ENCODE data around the gene OFD1.

DNA sequence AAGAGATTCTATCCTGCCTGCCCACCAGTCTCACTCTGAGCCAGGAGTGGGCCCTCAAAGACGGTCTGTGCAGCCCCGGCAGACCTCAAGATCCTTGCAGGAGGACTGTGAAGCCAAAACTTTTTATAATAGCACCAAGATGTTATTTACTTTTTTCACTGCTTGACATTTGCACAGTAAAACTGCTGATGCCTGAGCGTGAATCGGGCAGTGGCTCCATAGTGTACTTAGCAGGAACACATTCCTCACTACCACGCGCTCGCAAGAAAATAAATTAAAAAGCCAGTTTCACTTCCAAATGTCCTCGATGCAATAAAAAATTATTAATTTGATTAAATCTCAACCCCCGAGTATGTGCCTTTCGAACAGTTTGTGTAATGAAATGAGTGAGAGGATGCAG, 59.9 kb downstream of the OFD1 start:
- TF ChIP-seq, protein P1, sequence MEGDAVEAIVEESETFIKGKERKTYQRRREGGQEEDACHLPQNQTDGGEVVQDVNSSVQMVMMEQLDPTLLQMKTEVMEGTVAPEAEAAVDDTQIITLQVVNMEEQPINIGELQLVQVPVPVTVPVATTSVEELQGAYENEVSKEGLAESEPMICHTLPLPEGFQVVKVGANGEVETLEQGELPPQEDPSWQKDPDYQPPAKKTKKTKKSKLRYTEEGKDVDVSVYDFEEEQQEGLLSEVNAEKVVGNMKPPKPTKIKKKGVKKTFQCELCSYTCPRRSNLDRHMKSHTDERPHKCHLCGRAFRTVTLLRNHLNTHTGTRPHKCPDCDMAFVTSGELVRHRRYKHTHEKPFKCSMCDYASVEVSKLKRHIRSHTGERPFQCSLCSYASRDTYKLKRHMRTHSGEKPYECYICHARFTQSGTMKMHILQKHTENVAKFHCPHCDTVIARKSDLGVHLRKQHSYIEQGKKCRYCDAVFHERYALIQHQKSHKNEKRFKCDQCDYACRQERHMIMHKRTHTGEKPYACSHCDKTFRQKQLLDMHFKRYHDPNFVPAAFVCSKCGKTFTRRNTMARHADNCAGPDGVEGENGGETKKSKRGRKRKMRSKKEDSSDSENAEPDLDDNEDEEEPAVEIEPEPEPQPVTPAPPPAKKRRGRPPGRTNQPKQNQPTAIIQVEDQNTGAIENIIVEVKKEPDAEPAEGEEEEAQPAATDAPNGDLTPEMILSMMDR (IDR thresholded peaks at IDR 0.05): no peak
- no peak for TF ChIP-seq EP300 (IDR thresholded peaks at IDR 0.05; ENCODE audit: borderline replicate concordance in 1 of 2, low read depth in 1 of 2, low read length in 1 of 2)
- TF ChIP-seq, protein P2, sequence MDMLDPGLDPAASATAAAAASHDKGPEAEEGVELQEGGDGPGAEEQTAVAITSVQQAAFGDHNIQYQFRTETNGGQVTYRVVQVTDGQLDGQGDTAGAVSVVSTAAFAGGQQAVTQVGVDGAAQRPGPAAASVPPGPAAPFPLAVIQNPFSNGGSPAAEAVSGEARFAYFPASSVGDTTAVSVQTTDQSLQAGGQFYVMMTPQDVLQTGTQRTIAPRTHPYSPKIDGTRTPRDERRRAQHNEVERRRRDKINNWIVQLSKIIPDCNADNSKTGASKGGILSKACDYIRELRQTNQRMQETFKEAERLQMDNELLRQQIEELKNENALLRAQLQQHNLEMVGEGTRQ (IDR thresholded peaks at IDR 0.05; ENCODE audit: borderline replicate concordance, low read depth, low read length): no peak
- TF ChIP-seq POLR2AphosphoS5 (IDR thresholded peaks at IDR 0.05; ENCODE audit: low read depth, low read length): no peak
- TF ChIP-seq, protein P3, sequence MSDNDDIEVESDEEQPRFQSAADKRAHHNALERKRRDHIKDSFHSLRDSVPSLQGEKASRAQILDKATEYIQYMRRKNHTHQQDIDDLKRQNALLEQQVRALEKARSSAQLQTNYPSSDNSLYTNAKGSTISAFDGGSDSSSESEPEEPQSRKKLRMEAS (IDR thresholded peaks at IDR 0.05; ENCODE audit: low read depth): no peak
- TF ChIP-seq, protein P4, sequence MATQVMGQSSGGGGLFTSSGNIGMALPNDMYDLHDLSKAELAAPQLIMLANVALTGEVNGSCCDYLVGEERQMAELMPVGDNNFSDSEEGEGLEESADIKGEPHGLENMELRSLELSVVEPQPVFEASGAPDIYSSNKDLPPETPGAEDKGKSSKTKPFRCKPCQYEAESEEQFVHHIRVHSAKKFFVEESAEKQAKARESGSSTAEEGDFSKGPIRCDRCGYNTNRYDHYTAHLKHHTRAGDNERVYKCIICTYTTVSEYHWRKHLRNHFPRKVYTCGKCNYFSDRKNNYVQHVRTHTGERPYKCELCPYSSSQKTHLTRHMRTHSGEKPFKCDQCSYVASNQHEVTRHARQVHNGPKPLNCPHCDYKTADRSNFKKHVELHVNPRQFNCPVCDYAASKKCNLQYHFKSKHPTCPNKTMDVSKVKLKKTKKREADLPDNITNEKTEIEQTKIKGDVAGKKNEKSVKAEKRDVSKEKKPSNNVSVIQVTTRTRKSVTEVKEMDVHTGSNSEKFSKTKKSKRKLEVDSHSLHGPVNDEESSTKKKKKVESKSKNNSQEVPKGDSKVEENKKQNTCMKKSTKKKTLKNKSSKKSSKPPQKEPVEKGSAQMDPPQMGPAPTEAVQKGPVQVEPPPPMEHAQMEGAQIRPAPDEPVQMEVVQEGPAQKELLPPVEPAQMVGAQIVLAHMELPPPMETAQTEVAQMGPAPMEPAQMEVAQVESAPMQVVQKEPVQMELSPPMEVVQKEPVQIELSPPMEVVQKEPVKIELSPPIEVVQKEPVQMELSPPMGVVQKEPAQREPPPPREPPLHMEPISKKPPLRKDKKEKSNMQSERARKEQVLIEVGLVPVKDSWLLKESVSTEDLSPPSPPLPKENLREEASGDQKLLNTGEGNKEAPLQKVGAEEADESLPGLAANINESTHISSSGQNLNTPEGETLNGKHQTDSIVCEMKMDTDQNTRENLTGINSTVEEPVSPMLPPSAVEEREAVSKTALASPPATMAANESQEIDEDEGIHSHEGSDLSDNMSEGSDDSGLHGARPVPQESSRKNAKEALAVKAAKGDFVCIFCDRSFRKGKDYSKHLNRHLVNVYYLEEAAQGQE (IDR thresholded peaks at IDR 0.05; ENCODE audit: low read depth, low read length): no peak
- TF ChIP-seq MXI1 (IDR thresholded peaks at IDR 0.05; ENCODE audit: low read depth, low read length): no peak
- no peak for TF ChIP-seq NFIC (IDR thresholded peaks at IDR 0.05; ENCODE audit: borderline replicate concordance)
